HEK293T (cell line): Measurements from ENCODE around the gene HOXA10.

Experiments
- CTCF ChIA-PET: fragments of 350-600 bp; formaldehyde crosslinking; extraction: SDS; loops from one replicate; lab custom pipeline; 2021; ENCODE audit warnings: antibody characterized with exemption, inconsistent platforms; lab: Yijun Ruan, JAX
- POLR2A ChIA-PET: fragments of 350-600 bp; formaldehyde crosslinking; extraction: SDS; loops from one replicate; lab custom pipeline; 2020; ENCODE audit warnings: antibody characterized with exemption, inconsistent platforms; lab: Yijun Ruan, JAX
- DNase-seq: peaks from one replicate; pipeline ENCODE4 v3.0.0; 2012; ENCODE audit warnings: mixed read lengths; ENCODE audit errors: extremely low spot score
- ARNT ChIP-seq: fragments of 450-650 bp; IDR thresholded peaks from 2 replicates; pipeline ENCODE4 v1.6.1; 2017; ENCODE audit warnings: mild to moderate bottlenecking
- BHLHE40 ChIP-seq: fragments of 450-650 bp; IDR thresholded peaks from 2 replicates; pipeline ENCODE4 v1.6.1; 2016; ENCODE audit warnings: mild to moderate bottlenecking, moderate library complexity, borderline replicate concordance
- CTBP1 ChIP-seq: fragments of 450-650 bp; IDR thresholded peaks from 2 replicates; pipeline ENCODE4 v1.6.1; 2016; ENCODE audit warnings: borderline replicate concordance
- ELF4 ChIP-seq: fragments of 450-650 bp; IDR thresholded peaks from 2 replicates; pipeline ENCODE4 v1.6.1; 2017; ENCODE audit warnings: antibody characterized with exemption
- FOXA1 ChIP-seq: fragments of 450-650 bp; IDR thresholded peaks from 2 replicates; pipeline ENCODE4 v1.6.1; 2016; ENCODE audit warnings: mild to moderate bottlenecking
- FOXK2 ChIP-seq: fragments of 450-650 bp; IDR thresholded peaks from 2 replicates; pipeline ENCODE4 v1.6.1; 2016; ENCODE audit warnings: mild to moderate bottlenecking
- FOXM1 ChIP-seq: fragments of 450-650 bp; IDR thresholded peaks from 2 replicates; pipeline ENCODE4 v1.6.1; 2017; ENCODE audit warnings: mild to moderate bottlenecking, borderline replicate concordance
- HDGF ChIP-seq: fragments of 450-650 bp; IDR thresholded peaks from 2 replicates; pipeline ENCODE4 v1.6.1; 2017; ENCODE audit warnings: antibody characterized with exemption, borderline replicate concordance
- L3MBTL2 ChIP-seq: fragments of 450-650 bp; conservative IDR thresholded peaks from 2 replicates; pipeline ENCODE4 v1.6.1; 2016; ENCODE audit warnings: mild to moderate bottlenecking
- LEF1 ChIP-seq: fragments of 450-650 bp; IDR thresholded peaks from 2 replicates; pipeline ENCODE4 v1.6.1; 2017; ENCODE audit warnings: mild to moderate bottlenecking, borderline replicate concordance
- NFRKB ChIP-seq: fragments of 450-650 bp; IDR thresholded peaks from 2 replicates; pipeline ENCODE4 v1.6.1; 2016; ENCODE audit warnings: mild to moderate bottlenecking, moderate library complexity
- SP1 ChIP-seq: fragments of 450-650 bp; IDR thresholded peaks from 2 replicates; pipeline ENCODE4 v1.6.1; 2017
- SUZ12 ChIP-seq: fragments of 450-650 bp; IDR thresholded peaks from 2 replicates; pipeline ENCODE4 v1.6.1; 2016; ENCODE audit warnings: mild to moderate bottlenecking
- TARDBP ChIP-seq: fragments of 450-650 bp; IDR thresholded peaks from 2 replicates; pipeline ENCODE4 v1.6.1; 2016
- TF ChIP-seq, protein P1 (sequence below): fragments of 450-650 bp; IDR thresholded peaks from 2 replicates; pipeline ENCODE4 v1.6.1; 2016

Gene HOXA10

DNA sequence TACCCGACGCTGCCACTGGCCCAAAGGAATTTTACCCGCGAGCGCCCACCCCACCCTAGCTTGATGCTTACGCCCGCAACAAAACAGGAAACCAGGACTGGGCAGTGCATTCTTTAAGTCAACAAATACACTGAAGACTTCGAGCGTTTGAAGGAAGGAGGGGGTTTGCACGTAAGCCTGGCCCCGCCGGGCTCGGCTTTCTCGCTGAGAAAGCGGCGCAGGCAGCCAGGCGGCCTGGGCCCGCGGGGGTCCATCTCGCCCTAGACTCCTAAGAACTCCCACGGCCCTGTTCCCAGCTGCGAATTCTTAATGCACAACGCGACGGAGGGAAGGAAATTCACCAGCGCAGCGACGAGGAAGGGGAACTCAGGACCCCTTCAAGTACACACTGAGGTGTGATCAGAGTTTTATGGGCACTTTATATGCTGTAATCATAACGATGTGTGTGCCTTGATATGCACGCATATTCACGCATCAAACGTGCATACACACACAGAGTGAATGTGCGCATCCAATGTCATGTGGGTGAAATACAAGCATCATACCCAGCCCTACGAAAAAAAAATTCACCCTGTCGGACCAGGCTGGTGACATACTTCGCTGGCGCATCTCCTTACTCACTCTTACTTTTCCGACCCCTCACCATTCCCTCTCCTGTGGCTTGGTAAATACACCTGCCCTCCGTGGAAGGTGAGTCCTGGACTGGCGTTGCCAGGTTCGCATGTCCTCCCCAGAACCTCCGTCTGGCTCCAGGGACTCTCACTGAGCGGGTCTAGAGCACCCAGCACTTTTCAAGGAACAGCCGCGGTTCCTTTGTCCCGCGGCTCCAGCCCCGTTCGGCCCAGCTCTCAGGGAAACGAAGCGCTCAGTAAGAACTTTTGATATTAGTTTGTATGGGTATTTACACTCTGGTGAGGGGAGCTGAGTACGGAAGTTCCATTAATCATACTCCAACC lies 31.5 kb upstream of the HOXA10 start:
- no peak for DNase-seq
- POLR2A ChIA-PET: no interaction called here
- CTCF ChIA-PET: no interaction called here
- no peak for TF ChIP-seq TARDBP
- TF ChIP-seq CTBP1: no peak
- TF ChIP-seq FOXK2: no peak
- TF ChIP-seq L3MBTL2: no peak
- no peak for TF ChIP-seq FOXM1
- no peak for TF ChIP-seq SUZ12
- no peak for TF ChIP-seq ARNT
- no peak for TF ChIP-seq ELF4
- no peak for TF ChIP-seq FOXA1
- no peak for TF ChIP-seq SP1
- TF ChIP-seq HDGF: no peak
- no peak for TF ChIP-seq NFRKB

DNA sequence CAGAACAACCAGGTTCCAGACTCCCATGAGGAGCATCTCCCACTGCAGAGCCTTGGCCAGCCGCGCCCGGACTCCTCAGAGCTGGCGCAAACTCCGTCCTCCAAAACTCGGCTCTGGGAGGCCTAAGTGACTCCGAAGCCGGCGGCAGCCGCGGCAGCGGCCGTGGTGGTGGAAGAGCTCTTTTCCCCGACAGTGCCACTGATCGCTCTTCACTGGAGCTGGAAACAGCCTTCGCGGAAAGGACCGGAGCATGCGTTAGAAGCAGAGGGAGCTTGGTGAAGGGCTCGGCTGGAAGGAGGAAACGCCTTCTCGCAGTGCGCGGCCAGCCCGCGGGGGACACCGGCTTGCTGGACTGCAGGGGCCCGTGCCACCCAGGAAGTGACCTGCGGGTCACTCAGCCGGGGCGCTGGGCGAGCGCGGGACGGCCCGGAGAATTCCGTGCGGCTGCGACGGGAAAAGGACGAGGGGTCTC lies 30.8 kb upstream of the HOXA10 start:
- CTCF ChIA-PET: no interaction called here

DNA sequence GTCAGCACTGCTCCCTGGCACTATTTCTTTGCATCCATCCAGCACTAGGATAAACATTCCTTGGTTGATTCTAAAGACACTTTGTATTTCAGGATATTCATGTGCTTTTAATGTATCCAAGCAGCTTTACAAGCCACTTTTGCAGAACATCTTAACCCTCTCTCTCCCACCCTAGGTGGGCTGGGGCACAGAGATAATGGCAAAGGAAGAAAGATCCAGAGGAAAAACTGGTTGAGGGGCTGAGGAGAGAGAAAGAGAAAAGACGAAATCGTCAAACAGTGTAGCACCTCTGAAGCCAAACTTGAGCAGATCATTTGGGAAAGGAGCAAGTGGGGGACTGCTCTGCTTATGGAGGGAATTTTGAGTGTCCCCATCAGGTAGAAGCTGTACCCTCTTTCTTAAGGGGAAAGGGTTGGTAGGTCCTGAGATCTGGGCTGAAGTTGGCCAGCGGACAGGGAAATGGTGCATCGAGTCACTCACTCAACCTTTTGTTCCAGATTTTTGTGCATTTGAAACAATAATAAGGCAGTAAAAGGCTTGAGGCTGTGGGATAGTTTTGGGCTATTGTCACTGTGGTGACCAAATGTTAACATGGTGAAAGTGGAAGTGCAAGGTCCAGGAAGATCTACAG lies 30.0 kb upstream of the HOXA10 start:
- DNase-seq: no peak
- ChIA-PET POLR2A (no interaction called here), CTCF (no interaction called here)
- TF ChIP-seq, protein P1, sequence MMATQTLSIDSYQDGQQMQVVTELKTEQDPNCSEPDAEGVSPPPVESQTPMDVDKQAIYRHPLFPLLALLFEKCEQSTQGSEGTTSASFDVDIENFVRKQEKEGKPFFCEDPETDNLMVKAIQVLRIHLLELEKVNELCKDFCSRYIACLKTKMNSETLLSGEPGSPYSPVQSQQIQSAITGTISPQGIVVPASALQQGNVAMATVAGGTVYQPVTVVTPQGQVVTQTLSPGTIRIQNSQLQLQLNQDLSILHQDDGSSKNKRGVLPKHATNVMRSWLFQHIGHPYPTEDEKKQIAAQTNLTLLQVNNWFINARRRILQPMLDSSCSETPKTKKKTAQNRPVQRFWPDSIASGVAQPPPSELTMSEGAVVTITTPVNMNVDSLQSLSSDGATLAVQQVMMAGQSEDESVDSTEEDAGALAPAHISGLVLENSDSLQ: no peak
- TF ChIP-seq TARDBP (no peak), SP1 (no peak), L3MBTL2 (no peak), SUZ12 (no peak), FOXA1 (no peak), HDGF (no peak), ELF4 (no peak)

More for the DNA sequence above, 30.8 kb upstream of the HOXA10 start:
- POLR2A ChIA-PET: no interaction called here
- no peak for TF ChIP-seq L3MBTL2
- no peak for TF ChIP-seq NFRKB
- TF ChIP-seq FOXM1: no peak
- no peak for TF ChIP-seq CTBP1
- TF ChIP-seq TARDBP: no peak
- no peak for TF ChIP-seq FOXA1
- DNase-seq: no peak

DNA sequence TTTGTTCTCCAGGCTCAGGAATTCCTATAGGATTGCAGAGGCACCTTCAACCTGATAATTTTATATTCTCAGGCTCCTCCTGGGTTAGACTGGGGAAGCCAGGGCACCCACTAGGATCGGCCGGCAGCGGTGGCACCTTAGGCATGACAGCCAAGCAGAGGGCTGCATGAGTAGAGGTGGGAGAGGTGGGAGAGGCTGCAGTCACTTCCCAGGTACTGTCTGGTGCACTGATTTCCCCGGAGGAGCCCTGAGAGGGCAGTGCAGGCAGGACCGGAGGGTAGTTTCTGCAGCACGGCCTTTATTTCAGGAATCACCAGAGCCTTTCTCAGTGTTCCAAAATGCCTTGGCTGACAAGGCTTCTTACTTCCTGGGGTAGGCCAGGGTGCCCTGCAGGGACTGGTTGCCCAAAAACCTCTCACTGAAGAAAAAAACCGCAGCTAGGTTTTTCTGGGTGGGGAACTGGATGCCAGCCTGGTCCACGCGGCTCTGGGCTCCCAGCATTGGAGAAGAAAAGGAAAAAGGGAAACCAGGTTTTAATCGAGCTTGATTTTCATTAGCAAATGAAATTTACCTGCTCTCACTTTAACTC lies 29.3 kb upstream of the HOXA10 start:
- DNase-seq: no peak
- POLR2A ChIA-PET: no interaction called here
- CTCF ChIA-PET: no interaction called here
- TF ChIP-seq FOXK2 (no peak), ELF4 (no peak), SUZ12 (no peak), ARNT (no peak), BHLHE40 (no peak), TARDBP (no peak), FOXM1 (no peak)
- TF ChIP-seq, protein P1: no peak

DNA sequence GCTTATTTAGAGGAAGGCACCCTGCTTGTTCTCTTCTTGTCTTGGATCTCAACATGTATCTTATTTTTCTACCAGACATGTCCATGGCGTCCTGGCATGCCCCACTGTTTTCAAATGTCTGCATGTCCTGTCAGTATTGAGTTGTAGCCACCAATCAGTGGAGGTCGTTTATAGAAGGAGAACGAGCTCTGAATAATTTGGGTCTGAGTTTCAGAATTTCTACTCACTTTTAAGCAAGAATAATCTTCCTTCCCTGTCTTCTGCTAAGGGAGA lies 28.7 kb upstream of the HOXA10 start:
- POLR2A ChIA-PET: interaction anchor here (0.9 kb wide), 1 partner anchor 9 kb away, joined by 3 read pairs; no protein-coding TSS in a partner anchor
- no peak for TF ChIP-seq ARNT
- no peak for TF ChIP-seq TARDBP
- TF ChIP-seq LEF1: no peak
- no peak for TF ChIP-seq L3MBTL2
- TF ChIP-seq CTBP1: no peak
- no peak for TF ChIP-seq SP1
- TF ChIP-seq SUZ12: no peak
- TF ChIP-seq FOXM1: no peak
- no peak for TF ChIP-seq FOXA1
- TF ChIP-seq, protein P1: no peak
- no peak for TF ChIP-seq HDGF
- no peak for TF ChIP-seq ELF4
- CTCF ChIA-PET: no interaction called here
- no peak for DNase-seq
